GM18867 (cell line): ENCODE data around the gene ARIH1.

Experiments
- ATAC-seq: cut with Tn5 transposase; IDR thresholded peaks from one replicate; pipeline ENCODE4 v1.9.1; 2021; ENCODE audit warnings: mild to moderate bottlenecking, moderate library complexity; ENCODE audit not compliant: unreplicated experiment

ARIH1 gene

GRCh38 chr15:72535911-72536310 is 61.8 kb downstream of the ARIH1 start:
- ATAC-seq, result no peak

DNA sequence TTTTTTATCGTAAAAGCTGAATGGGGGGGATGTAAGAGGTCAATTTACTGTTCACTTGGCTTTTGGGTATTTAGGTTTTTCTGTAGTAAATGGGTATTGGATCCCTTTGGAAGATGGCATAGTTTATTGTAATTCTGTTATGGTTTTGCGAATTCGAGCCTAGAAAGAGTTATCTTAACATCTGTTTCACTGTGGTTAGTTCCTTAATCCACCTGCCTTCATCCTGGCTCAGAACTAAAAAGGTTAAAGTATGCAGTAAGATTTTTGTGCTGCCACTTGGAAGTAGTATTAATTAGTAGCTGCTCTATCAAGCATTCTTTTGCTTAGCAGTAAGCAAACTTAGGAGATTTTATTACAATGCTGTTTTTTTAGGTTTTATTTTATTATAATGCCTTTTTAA is 62.4 kb downstream of the ARIH1 start:
- no peak for ATAC-seq

DNA sequence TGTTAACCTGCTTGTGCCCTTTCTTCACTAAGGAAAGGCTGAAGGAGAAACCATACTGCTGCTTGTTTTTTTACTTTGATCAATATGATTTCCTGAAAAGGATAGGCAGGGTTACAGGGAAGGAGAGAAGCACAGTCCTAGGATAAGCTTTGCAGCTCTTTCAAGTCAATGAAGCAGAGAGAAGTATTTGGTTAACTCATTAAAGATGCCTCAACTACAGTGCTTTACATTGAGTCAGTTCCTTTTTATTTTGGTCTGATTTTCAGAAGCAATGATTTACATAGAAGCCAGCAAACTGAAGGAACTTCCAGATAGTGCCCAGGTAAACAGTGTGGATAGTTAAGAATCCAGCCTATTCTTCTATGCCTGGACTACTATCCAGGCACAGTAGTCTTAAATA is 64.8 kb downstream of the ARIH1 start:
- no peak for ATAC-seq

DNA sequence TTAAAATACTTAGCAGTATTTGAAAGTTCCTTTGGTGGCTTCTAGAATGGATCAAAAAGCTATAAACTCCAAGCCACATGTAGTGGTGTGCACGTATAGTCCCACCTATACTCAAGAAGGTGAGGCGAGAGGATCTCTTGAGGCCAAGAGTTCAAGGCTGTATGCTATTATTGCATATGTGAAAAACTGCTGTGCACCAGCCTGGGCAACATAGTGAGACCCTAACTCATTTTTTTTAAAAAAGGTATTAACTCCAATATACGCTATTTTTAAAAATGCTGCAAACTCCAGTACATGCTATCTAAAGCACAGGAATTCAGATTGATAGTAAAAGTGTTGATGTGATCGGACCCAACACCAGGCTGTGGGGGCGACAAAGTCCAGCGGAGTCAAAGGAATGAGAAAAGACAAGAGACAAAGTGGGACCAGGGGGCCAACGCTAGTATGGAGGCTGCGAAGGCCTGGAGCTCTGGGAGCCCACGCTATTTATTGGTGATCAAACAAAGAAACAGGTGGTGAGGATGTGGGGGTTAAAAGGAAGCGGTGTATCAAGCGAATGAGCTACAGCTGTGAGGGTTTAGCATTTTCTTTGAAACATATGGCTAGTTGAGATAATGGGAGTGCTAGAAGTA is 66.6 kb downstream of the ARIH1 start:
- no peak for ATAC-seq

DNA sequence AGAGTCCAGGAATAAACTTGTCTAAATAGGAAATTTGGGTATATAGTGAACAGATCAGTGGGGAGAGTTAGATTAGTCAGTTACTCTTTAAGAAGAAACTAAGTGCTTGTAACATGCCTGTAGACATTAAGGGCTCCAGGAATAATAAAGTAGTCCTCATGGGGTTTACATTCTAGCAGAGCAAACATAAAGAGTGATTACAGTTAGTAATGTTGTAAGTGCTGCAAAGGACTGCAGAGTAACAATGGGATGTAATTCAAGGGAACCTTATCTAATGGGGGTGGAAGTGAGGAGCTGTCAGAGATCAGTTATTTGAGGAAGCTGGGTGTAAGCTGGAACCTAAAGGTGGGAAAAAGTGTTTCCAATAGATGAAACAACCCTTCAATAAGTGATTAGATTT is 67.5 kb downstream of the ARIH1 start:
- no peak for ATAC-seq

- no peak for ATAC-seq
Measured at GRCh38 chr15:72545156-72545555, 71.0 kb downstream of the ARIH1 start.

- ATAC-seq, result no peak
Measured at GRCh38 chr15:72554471-72555425, 80.6 kb downstream of the ARIH1 start.

DNA sequence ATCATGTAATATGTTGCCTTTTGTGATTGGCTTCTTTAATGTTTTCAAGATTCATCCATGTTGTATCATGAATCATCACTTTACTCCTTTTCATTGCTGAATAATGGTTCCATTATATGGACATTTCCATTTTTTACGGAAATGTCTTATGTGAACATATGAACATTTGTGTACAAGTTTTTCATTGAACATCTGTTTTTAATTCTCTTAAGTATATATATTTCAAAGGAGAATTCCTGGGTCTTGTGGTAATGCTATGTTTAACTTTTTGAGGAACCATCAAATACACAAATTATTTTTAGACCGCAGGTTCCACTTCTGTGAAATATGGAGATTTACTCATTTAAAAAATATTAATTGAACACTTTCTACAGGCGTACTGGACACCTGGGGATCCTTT is 85.7 kb downstream of the ARIH1 start:
- no peak for ATAC-seq

DNA sequence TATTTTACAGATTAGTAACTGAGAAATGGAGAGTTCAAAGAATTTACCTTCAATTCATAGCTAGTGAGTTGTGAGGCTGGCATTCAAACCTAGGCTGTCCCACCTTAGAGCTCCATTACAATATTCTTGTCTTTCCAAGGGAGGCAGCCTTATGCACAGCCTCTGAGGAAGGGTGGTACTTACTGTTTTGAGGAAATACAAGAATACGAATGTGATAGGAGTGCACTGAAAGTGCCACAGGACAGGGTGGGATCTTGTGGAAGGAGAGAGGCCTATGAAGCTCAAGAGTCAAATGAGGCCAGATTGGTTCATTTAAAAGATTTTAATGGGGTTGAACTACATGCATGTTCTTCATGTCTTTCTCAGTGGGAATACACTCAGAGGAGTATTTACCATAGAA is 86.3 kb downstream of the ARIH1 start:
- no peak for ATAC-seq

DNA sequence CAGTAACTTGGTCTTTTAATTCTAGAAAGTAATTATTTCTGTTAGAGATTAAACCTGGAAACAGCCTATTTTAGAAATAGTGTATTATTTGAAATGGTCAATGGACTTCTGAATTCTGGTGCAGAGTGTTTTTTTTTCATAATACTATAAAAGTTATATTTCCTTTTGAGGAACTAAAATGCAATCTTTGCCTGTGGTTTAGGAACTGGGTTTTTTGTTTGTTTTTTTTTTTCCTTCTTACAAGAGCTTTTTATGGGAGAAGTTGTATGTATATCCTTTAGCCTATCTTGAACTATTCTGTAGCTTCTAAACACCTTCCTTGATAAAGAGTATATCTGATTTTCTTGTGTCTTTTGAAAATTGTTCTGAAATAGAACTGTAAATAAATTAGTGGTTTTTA is 88.3 kb downstream of the ARIH1 start:
- no peak for ATAC-seq

DNA sequence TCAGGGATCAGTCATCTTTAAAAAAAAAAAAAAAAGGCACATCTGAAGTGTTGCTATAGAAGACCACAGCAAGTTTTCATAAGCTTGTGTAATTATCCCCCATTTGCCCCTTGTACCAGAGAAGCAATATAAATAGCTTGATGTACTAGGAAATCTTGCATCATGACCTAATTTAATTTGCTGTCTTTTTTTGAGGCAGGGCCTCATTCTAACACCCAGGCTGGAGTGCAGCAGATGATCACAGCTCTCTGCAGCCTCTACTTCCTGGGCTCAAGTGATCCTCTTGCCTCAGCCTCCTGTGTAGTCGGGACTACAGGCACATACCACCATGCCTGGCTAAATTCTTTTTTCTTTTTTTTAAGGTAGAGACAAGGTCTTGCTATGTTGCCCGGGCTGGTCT is 88.7 kb downstream of the ARIH1 start:
- no peak for ATAC-seq

GRCh38 chr15:72564091-72564490 is 90.0 kb downstream of the ARIH1 start:
- ATAC-seq, result no peak

DNA sequence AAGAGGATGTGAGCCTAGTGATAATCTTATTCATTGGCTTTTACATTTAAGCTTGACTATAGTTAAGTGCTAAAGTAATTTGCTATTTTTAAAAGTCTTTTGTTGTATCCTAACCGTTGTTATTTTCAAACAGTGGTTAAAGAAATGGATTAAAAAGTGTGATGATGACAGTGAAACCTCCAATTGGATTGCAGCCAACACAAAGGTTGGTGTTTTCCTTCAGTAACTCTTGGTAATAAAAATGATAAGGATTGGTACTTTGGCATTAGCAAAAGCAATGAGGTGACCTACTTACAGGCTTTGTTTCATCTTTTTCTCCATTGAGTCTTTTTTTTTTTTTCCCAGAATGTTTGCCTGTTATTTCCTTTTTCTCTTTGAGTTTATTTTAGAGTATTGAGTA is 92.8 kb downstream of the ARIH1 start:
- no peak for ATAC-seq

- ATAC-seq, result no peak
Measured at GRCh38 chr15:72570059-72570458, 95.9 kb downstream of the ARIH1 start.

- no peak for ATAC-seq
Measured at GRCh38 chr15:72579814-72580213, 105.7 kb downstream of the ARIH1 start.

- ATAC-seq, result no peak
Measured at GRCh38 chr15:72584006-72584405, 109.9 kb downstream of the ARIH1 start.

GRCh38 chr15:72585025-72585424 is 110.9 kb downstream of the ARIH1 start:
- no peak for ATAC-seq

DNA sequence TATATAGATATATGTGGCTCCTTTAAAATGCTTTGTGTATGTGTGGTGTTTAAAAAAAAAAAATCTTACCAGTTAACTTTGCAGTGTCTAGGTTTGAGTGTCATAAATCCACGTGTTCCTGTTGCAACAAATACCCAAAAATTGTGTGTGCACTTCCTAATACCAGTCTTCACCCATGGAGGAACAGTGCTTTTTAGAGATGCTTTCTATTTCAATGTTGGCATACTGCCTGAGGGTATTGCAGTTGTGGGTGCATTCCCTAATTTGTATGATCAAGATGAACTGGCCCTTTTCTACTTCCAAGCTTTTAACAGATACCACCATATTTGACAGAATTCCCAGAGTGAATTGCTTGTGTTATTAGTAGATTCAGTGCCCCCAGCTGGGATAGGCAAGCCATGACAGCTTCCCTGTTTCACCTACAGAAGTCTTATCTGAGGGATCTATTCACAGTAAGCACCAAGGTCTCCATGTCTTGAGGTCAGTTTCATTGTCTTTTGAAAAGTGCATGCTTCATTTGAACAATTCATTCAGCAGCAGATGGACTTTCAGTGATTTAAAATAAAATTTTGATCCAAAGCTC is 111.4 kb downstream of the ARIH1 start:
- no peak for ATAC-seq

- ATAC-seq, result no peak
Measured at GRCh38 chr15:72588096-72588495, 114.0 kb downstream of the ARIH1 start.

- ATAC-seq, result no peak
Measured at GRCh38 chr15:72590427-72590826, 116.3 kb downstream of the ARIH1 start.

GRCh38 chr15:72591361-72591760 is 117.2 kb downstream of the ARIH1 start:
- no peak for ATAC-seq

GRCh38 chr15:72592097-72592496 is 118.0 kb downstream of the ARIH1 start:
- ATAC-seq, result no peak
